HG03432 (cell line): ENCODE results near the gene CDON.

ENCODE experiments used
- ATAC-seq: cut with Tn5 transposase; IDR thresholded peaks from one replicate; pipeline ENCODE4 v1.9.1; 2021; ENCODE audit warnings: mild to moderate bottlenecking, moderate library complexity; ENCODE audit not compliant: unreplicated experiment

CDON gene

GRCh38 chr11:126084608-126084912 is 21.9 kb upstream of the CDON start:
- ATAC-seq: no peak

- ATAC-seq: no peak
These were observed 21.4 kb upstream of the CDON start for GRCh38 chr11:126083829-126084607.

- no peak for ATAC-seq
These were observed 19.8 kb upstream of the CDON start for GRCh38 chr11:126082251-126083109.

GRCh38 chr11:126081915-126082250 is 19.2 kb upstream of the CDON start:
- ATAC-seq: no peak

GRCh38 chr11:126080161-126080941 is 17.7 kb upstream of the CDON start:
- ATAC-seq: no peak

- no peak for ATAC-seq
These were observed 17.0 kb upstream of the CDON start for GRCh38 chr11:126079621-126080124.

- ATAC-seq: no peak
These were observed 14.0 kb upstream of the CDON start for GRCh38 chr11:126076641-126077040.

GRCh38 chr11:126072801-126073594 is 10.3 kb upstream of the CDON start:
- ATAC-seq: no peak

- no peak for ATAC-seq
These were observed 9.6 kb upstream of the CDON start for GRCh38 chr11:126072141-126072741.

- ATAC-seq: no peak
These were observed 814 bp upstream of the CDON start for GRCh38 chr11:126063507-126063852.

GRCh38 chr11:126061707-126062678 is 673 bp downstream of the CDON start:
- peak; percentile 1 for ATAC-seq

GRCh38 chr11:126060757-126061171 is 1.9 kb downstream of the CDON start:
- ATAC-seq: no peak

GRCh38 chr11:126059238-126059781 is 3.4 kb downstream of the CDON start:
- ATAC-seq: no peak

- no peak for ATAC-seq
These were observed 4.4 kb downstream of the CDON start for GRCh38 chr11:126058105-126058874.

- no peak for ATAC-seq
These were observed 7.8 kb downstream of the CDON start for GRCh38 chr11:126054882-126055281.

- no peak for ATAC-seq
These were observed 8.3 kb downstream of the CDON start for GRCh38 chr11:126054408-126054807.

GRCh38 chr11:126053415-126054286 is 9.0 kb downstream of the CDON start:
- ATAC-seq: no peak
